Measurements from ENCODE around the gene C9orf72.
"Not testable (repeated sequence)": the region's sequence is repeated elsewhere in the genome, so short reads cannot be mapped to it uniquely, and the experiment has no call there.

The C9orf72 gene

DNA sequence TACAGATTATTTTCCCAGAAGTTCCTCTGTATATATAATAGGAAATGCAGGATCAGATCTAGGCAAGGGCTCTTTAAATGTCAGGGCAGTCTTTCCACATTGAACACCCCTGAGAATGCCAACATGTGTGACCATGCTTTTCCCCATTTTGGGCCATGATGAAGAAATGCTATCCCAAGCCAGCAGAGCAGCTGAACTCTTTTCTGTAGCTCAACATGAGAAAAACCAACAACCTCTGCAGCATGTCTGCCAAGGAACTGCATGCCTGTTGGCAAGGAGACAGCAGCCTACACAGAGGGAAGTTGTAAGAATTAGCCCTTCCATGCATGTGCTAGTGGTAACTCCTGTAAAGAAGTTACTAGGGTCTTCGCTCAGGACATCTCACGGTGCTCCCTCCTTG, 58.7 kb downstream of the C9orf72 start:
- DNase-seq (ENCODE audit: low spot score), result peak; percentile 70

DNA sequence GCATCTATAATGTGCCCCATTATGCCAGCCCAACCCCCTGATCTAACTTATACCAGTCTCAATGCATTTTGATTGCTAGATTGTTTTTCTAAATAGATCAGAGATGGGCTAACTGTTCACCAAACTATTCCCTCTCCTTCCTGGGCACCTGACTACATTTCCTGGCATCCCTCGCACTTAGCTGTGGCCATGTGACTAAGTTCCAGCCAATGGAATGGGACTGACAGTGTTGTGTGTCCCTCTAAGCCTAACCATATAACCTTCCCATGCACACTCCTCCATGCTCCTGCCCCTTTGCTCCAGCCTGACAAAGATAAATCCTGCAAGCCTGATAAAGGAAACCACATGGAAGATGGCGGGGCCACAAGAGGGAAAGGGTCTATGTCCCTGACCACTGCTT, 61.5 kb downstream of the C9orf72 start:
- DNase-seq (ENCODE audit: low spot score), result no peak

DNA sequence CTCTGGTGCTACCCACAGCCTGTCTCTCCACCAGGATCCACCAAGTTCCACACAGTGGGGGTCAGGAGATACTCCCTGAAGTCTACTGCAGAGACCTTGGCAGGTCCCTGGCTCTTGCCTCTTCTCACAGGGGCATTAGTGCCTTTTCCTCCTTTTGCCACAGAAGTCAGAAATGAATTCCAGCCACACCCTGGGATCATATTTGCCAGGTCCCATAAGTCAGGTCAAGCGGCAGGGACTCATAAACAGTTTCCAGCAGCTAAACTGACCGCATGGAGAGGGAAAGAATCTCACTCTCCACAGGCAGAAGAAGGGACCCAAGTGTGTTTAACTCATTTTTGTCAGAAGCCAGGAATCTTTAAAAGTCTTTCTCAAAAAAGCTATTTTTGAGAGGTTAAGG, 62.5 kb downstream of the C9orf72 start:
- no peak for DNase-seq (ENCODE audit: low spot score)

DNA sequence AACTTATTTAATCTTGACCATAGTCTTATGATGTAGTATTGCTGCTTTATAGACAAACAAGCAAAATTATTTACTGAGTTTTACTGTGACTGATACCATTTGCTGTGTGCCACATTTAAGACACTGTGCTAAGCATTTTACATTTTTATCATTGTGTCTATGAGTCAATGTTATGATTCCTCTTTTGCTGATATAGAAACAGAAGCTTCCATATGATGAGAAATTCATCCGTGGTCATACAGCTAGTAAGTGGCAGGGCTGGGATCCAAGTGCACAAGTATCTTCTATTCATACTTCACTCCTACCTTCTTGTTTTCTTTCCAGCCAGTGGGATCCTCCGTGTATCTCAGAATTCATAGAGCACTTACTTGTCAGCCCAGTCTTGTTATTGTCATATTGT, 66.3 kb downstream of the C9orf72 start:
- DNase-seq (ENCODE audit: low spot score), result no peak

DNA sequence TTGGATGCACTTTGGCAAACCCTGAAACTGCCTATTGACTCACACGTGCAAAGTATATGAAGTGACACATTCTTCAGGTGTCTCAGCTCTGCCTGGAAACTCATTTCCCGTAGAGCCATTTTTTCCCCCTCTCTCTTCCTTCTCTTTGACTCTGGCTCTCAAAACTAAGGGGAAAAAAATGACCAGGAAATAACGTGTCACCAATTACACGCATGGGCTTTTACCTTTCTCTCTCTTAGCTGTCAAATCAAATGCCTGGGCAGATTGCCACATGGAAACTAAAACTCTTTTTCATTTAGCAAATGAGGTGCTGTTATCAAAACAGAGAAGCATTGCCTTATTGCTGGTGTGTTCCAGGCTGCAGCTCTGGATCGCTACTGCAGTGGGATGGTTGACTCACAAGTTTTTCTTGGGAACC, 67.5 kb downstream of the C9orf72 start:
- DNase-seq (ENCODE audit: low spot score), result no peak

DNA sequence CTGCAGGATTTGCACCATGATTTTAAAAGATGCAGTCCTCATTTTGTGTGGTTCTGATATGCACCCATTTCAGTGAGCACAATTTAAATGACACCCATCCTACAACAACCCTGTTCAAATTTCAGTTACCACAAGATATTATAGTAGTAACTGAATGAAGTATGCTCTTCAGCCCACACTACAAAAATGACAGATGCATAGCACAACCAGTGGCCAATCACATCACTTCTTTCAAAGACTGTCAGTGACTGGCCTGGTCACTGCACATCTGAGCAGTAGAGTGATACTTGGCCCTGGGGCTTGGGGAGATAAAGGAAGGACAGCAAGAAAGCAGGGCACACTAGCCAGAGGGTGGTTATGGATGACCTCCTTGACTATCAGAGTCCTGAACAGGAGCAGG, 69.0 kb downstream of the C9orf72 start:
- DNase-seq (ENCODE audit: low spot score), result no peak

DNA sequence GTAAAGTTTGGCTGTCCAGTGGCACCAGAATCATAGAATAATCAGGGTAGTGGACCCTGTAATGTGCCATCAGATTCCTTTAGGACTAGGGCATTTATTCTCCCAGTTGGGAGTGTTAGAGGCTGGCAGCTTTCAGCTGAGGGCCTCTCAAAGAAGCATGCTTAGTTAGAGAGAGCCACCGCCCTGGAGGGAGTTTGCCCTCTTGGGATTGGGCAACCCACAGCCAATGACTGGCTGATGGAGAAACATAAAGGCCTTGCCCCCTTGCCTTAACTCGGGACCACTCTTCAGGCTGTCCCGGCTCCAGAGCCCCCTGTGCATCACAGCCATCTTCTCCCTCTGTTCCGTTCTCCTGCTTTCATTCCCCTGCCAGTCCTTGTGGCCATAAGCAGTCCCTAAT, 69.7 kb downstream of the C9orf72 start:
- DNase-seq (ENCODE audit: low spot score), result no peak

DNA sequence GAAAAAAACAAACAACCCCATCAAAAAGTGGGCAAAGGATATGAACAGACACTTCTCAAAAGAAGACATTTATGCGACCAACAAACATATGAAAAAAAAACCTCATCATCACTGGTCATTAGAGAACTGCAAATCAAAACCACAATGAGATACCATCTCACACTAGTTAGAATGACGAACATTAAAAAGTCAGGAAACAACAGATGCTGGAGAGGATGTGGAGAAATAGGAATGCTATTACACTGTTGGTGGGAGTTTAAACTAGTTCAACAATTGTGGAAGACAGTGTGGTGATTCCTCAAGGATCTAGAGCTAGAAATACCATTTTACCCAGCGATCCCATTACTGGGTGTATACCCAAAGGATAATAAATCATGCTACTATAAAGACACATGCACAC, 72.4 kb downstream of the C9orf72 start:
- DNase-seq (ENCODE audit: low spot score), result not testable (repeated sequence)

DNA sequence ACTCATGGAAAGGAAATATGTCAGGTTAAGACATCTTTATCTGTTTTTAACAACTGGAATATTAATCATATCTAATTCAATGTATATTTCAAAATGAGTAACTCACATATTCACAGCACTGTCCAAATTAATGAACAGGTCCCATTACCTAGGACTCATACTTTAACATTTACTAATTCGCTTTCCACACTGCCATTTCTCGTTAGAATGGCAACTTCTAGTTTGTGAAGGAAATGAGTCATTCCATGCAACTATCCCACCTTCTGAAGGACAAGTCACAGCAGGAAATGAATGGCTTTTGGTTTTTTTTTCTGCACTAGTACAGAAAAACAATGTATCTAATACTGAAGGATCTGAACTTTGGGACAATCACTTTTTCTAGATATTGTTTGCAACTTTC, 73.8 kb downstream of the C9orf72 start:
- no peak for DNase-seq (ENCODE audit: low spot score)

DNA sequence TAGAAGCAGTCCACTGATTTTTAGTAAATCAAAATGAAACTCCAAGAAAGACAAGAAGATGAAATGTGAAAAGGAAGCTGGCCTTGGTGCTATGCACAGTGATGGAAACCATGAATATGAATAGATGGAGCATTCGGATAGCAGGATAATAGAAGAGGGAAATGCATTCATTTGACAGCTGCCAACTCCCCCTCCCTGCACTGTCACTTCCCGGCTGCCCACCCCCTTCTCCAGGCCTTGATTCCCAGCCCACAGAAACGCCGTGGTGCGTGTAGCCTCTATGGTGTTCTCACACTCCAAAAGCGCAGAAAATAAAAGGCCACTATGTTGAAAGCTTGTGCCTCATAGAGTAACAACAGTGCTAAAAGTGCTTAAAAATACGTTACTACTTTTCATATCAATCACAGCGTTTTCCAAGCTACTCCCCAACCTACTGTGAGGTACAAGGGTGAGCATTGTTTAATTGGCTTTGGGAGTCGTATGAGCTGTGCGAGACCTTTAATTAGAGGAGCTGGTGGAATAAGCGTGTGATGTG, 75.3 kb downstream of the C9orf72 start:
- no peak for DNase-seq (ENCODE audit: low spot score)

Data from left forelimb (tissue), 1 donor.